GM21737 (cell line): ENCODE data around the gene CDCP1.

Experiments
- ATAC-seq: cut with Tn5 transposase; IDR thresholded peaks from one replicate; pipeline ENCODE4 v1.9.1; 2021; ENCODE audit warnings: mild to moderate bottlenecking, moderate library complexity; ENCODE audit not compliant: unreplicated experiment

The CDCP1 gene

GRCh38 chr3:45140141-45140769 is 5.9 kb downstream of the CDCP1 start:
- ATAC-seq, result no peak

GRCh38 chr3:45139372-45140140 is 6.6 kb downstream of the CDCP1 start:
- ATAC-seq, result no peak

DNA sequence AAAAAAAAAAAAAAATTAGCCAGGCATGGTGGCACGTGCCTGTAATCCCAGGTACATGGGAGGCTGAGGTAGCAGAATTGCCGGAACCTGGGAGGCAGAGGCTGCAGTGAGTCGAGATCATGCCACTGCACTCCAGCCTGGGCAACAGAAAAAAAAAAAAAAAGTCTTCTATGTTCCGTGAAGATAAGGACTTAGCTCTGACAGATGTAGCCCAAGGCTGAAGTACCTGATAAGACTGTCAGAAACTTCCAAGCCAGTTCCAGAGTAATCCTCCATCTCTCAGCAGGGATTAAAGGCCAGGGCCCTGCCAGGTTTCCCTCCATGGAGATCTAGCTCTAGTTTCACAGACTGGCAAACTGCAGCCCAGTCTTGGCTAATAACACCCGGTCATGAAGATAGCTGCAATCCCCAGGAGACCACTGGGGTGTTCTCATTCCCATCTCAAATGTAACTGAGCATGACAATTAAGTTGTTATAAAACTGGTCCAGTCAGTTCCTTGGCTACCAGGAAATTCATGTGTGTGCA is 8.5 kb downstream of the CDCP1 start:
- no peak for ATAC-seq

DNA sequence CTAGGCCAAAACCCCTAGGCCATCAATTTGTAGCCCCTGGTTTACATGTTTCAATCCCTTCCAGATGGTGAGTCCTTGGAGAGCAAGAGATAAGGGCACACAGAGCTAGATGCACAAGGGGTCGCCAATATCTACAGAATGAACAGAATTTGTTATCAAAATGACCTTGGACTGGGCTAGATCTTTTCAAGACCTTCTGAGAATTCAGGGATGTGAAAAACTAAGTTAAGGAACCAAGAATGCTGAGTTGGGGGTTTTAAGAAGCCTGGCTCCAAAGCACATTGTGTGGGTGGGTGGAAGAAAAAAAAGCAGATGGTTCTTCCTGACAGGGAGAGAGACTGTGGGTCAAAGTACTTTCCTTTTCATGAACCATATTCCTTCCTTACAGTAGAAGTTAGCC is 10.2 kb downstream of the CDCP1 start:
- no peak for ATAC-seq

- no peak for ATAC-seq
These were observed 11.2 kb downstream of the CDCP1 start for GRCh38 chr3:45134758-45135521.

GRCh38 chr3:45132568-45133211 is 13.5 kb downstream of the CDCP1 start:
- no peak for ATAC-seq

GRCh38 chr3:45131201-45131600 is 15.0 kb downstream of the CDCP1 start:
- no peak for ATAC-seq

DNA sequence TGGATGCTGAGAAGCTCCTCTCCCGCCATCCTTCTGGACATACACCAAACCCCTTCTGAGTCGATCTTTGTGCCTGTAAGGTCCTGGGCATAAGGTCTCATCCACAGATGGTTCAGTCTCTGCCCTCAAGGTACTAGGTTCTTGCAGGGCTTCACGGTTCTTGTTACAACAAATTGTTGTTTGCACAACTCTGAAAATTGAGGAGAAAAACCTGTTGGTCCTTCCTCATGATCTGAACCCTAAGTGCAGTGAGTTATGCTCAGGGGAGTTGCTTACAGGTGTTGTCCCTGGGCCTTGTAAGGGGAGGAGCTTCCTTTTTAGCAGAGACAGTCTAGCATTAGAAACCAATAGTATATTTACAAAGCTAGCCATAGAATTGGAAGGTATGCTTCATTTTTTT is 15.7 kb downstream of the CDCP1 start:
- no peak for ATAC-seq

- ATAC-seq, result no peak
These were observed 17.2 kb downstream of the CDCP1 start for GRCh38 chr3:45128950-45129349.

DNA sequence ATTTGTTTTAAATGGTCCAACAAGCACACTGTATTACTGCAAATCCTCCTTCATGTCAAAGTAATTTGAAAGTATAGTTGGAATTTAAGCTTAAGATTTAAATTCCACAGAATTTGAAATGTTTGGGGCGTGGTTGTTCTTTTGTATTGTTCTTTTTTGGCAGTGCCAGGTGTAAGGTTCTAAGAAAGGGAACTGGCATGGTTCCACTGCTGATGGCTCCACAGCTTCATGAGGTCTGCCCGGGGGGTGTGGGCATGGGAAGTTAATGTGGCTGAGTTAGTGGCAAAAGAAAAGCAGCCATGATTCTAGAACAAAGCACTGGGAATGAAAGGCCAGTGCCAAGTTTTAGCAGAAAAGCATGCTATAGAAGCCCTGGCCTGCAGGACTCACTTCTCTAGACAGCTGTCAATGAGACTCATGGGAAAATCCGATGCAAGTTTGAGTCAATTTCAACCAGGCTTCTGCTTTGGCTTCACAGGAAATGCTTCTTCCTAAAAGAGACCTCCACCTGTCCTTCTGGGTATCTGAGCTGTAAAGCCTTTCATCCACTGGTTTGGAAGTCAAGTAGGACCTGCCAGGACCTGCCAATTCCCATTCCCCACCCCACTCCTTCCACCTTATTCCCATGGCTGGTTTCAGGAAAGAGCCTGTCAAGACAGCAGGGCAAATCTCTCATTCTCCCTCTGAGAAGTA is 18.9 kb downstream of the CDCP1 start:
- ATAC-seq, result no peak

DNA sequence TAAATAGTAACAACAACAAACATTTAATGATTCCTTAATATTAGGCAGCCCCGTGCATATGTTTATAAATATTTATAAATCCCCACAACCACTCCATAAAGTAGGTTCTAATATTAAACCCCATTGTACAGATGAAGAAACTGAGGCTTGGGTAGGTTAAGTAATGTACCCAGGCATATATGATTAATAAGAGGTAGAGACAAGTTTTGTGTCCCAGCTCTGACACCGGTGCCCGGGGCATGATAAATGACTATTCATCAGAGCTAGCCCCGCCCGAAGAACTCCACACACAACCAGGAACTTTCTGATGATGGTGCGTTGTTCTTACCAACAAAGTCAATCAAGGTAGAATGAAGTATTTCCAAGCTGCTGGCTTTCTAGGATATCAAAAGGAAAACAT is 19.4 kb downstream of the CDCP1 start:
- no peak for ATAC-seq

DNA sequence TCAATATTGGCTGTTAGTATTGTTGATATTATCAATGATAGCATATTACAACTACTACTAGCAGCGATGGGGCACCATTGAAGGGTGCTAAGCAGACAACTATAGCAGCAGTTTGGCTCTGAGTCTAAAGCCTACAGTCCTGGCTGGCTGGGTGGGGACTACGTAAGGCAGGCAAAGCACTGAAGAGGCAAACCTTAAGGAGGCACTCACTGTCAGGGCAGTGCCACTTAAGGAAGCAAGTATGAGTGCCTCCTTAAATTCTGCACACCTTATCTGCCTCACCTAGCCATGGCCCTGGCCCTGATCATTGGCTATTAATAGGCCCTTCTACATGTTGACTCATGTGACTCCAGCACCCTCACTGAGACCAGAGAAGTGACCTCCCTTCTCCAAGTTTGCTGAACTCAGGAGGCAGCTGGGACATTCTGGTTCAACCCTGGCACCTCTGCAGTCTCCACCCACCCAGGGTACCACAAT is 20.6 kb downstream of the CDCP1 start:
- no peak for ATAC-seq

GRCh38 chr3:45124956-45125355 is 21.2 kb downstream of the CDCP1 start:
- no peak for ATAC-seq

DNA sequence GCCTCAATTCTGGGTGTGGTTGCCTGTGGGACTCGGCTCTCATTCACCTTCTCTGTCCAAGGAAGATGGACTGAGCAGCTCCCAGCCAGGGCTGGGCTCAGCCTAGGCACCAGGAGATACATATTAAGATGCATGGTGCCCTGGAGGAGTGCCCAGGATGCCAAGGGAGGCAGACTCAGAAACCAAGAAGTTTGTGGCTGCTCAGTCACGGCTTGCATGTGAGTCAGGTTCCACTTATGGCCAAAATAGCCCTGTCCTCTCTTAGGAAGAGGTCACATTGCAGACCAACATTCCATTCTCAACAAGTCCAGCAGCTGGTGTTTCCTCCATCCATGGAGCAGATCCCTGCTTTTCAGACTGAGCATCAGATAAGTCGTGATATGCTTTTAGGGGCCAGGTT is 21.8 kb downstream of the CDCP1 start:
- no peak for ATAC-seq

GRCh38 chr3:45123581-45124269 is 22.5 kb downstream of the CDCP1 start:
- ATAC-seq, result no peak

DNA sequence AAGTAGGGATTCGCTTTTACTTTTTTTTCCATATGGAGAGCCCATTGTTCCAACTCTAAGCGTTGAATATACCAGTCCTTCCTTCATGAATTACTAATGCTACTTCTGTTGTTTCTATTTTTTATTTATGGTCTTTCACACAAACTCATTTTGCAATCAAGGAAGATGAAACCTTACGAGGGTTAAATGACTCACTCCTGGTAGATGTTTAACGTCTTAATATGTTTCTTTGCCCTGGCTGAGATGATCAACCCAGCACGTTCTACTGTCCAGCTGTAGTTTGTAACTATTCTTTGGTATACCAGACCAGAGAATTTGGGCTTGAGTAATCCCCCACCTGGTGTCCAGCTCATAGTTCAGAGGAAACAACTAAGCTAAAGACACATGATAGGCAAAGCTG is 23.1 kb downstream of the CDCP1 start:
- ATAC-seq, result peak; percentile 77

DNA sequence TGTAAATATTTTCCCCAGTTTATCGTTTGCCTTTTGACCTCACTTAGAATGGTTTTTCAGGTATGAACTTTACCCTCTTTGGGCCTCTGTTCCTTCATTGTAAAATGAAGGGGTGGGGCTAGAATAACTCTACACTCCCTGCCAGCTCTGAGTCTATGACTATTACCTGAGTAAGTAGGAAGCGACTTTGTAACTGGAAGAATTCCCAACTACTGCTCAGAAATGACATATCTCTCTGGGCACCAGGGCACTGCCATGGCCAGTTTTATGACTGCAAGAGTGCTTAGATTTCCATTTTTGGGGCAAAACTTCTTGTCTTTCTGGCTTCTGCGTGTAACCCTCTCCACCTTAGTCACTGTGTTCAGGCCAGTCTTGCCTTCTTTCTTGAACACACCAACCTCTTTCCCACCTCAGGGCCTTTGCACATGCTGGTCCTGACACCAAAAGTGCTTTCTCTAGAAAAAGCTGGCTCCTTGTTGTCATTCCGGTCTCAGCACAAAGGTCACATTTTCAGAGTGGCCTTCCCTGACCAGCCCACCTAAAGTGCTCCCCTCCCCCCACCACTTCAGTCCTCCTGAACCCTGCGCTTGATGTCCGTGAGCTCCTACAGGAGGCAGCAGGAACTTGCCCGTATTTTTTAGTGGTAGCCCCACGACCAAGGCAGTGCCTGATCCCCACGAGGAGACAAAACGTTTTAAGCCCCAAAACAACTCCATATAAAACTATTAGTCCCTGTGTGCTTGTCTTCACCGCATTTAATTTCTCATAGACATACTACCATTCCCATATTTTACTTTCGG is 25.6 kb downstream of the CDCP1 start:
- no peak for ATAC-seq

DNA sequence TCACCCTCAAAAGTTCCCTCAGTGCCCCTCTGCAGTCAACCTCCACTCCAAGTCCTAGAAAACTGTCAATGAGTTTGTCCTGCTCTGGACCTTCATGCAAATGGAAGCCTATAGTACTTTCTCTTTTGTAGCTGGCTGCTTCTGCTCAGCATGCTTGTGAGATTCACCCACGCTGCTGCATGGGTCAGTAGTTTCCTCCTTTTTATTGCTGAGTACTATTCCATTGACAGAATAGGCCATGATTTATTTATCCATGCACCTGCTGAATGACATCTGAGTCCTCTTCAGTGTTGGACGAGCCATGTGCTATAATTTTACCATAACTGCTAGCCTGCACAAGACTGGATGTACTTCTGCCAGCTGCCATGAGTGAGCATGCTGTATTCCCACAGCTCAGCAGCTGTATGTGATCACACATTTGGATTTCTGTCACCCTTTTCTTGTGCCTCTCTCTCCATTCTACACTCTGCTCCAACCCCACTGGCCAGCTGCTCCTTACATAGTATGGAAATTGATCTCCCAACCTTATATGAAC is 26.3 kb downstream of the CDCP1 start:
- ATAC-seq, result no peak

DNA sequence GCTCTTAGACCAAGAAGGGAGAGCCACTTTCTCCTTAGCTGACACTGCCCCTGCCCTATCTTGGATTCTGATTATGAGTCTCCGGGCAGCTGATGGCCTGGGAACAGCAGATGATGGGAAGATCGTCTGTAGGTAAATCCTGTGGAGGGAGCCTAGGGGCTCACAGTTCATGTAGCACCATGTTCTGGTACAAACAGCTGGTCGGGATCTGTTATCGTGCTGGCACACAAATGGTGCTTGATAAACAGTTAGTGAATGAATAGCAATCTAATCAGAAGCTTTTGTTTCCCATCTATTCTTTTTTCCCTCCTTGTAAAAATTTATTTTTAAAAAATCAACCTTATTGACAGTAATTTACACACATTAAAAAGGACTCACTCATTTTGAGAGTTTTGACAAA is 26.8 kb downstream of the CDCP1 start:
- no peak for ATAC-seq
